Ectodermal cell (in vitro differentiated cells): ENCODE measurements around the gene GNLY.
"Not testable (repeated sequence)": the region's sequence is repeated elsewhere in the genome, so short reads cannot be mapped to it uniquely, and the experiment has no call there.

Source experiments
- H3K27ac ChIP-seq: 2 replicates; pipeline ENCODE4 v1.7.0; 2013; ENCODE audit warnings: mild to moderate bottlenecking, low read depth, low read length; ENCODE audit not compliant: insufficient read depth, poor library complexity, severe bottlenecking
- H3K27me3 ChIP-seq: 2 replicates; pipeline ENCODE4 v1.7.0; 2013; ENCODE audit warnings: mild to moderate bottlenecking, low read length; ENCODE audit not compliant: insufficient read depth, control insufficient read depth, poor library complexity, severe bottlenecking
- H3K36me3 ChIP-seq: one replicate; pipeline ENCODE4 v1.7.0; 2013; ENCODE audit warnings: low read length; ENCODE audit not compliant: control insufficient read depth, insufficient read depth
- H3K4me1 ChIP-seq: one replicate; pipeline ENCODE4 v1.7.0; 2013; ENCODE audit warnings: low read length; ENCODE audit not compliant: control insufficient read depth, insufficient read depth
- H3K4me3 ChIP-seq: 2 replicates; pipeline ENCODE4 v1.7.0; 2013; ENCODE audit warnings: low read depth, low read length, control low read depth; ENCODE audit not compliant: insufficient read depth
- H3K9me3 ChIP-seq: 2 replicates; pipeline ENCODE4 v1.7.0; 2013; ENCODE audit warnings: mild to moderate bottlenecking, low read length, moderate library complexity; ENCODE audit not compliant: control insufficient read depth
- WGBS, 2 experiments: methylation state at CpG; one replicate each; pipeline ENCODE4 v1.1.7; 2013; ENCODE audit warnings: missing lambda C conversion rate in 2 of 2; 5-methylcytosine and 5-hydroxymethylcytosine counted together

Gene GNLY

GRCh38 chr2:85706599-85707296 is 12.6 kb downstream of the GNLY start:
- WGBS, 2 experiments: 92 to 93% methylated on average over 10 of the region's 10 CpGs
- no peaks in the 10 kb centered on the region for H3K36me3 ChIP-seq

GRCh38 chr2:85707304-85707703 is 13.1 kb downstream of the GNLY start:
- Histone ChIP-seq H3K4me3 (no peak overlapping the region), H3K4me1 (no peaks in the 10 kb centered on the region), H3K27ac (no peak overlapping the region), H3K27me3 (peaks cover 8% of the 10 kb centered on the region), H3K36me3 (no peaks in the 10 kb centered on the region), H3K9me3 (no peaks in the 10 kb centered on the region)
- 16 to 21% methylated on average over 10 of the region's 10 CpGs for WGBS, 2 experiments

More at GRCh38 chr2:85706599-85707296, 12.6 kb downstream of the GNLY start:
- no peak overlapping the region for H3K4me3 ChIP-seq
- H3K9me3 ChIP-seq: no peaks in the 10 kb centered on the region
- H3K27me3 ChIP-seq: peaks cover 8% of the 10 kb centered on the region
- no peak overlapping the region for H3K27ac ChIP-seq
- H3K4me1 ChIP-seq: no peaks in the 10 kb centered on the region

GRCh38 chr2:85708641-85709040 is 14.5 kb downstream of the GNLY start:
- no peak overlapping the region for H3K4me3 ChIP-seq
- WGBS, 2 experiments: 90 to 91% methylated on average over 1 of the region's 1 CpG
- no peaks in the 10 kb centered on the region for H3K36me3 ChIP-seq
- no peak overlapping the region for H3K27ac ChIP-seq
- peaks cover 8% of the 10 kb centered on the region for H3K27me3 ChIP-seq
- no peaks in the 10 kb centered on the region for H3K9me3 ChIP-seq
- no peaks in the 10 kb centered on the region for H3K4me1 ChIP-seq

- H3K9me3 ChIP-seq: no peaks in the 10 kb centered on the region
- H3K36me3 ChIP-seq: no peaks in the 10 kb centered on the region
- H3K27ac ChIP-seq: no peak overlapping the region
- no peak overlapping the region for H3K4me3 ChIP-seq
- WGBS, 2 experiments: 94 to 95% methylated on average over 4 of the region's 4 CpGs
- peaks cover 8% of the 10 kb centered on the region for H3K27me3 ChIP-seq
- no peaks in the 10 kb centered on the region for H3K4me1 ChIP-seq
Observed at GRCh38 chr2:85709401-85709811, 15.2 kb downstream of the GNLY start.

- Histone ChIP-seq H3K4me1 (no peaks in the 10 kb centered on the region), H3K27ac (no peak overlapping the region), H3K4me3 (no peak overlapping the region), H3K27me3 (peaks cover 8% of the 10 kb centered on the region), H3K36me3 (no peaks in the 10 kb centered on the region), H3K9me3 (no peaks in the 10 kb centered on the region)
- 90 to 92% methylated on average over 19 of the region's 19 CpGs for WGBS, 2 experiments
Observed at GRCh38 chr2:85710687-85711577, 16.8 kb downstream of the GNLY start.

GRCh38 chr2:85711578-85712060 is 17.5 kb downstream of the GNLY start:
- WGBS, 2 experiments: 93% methylated on average over 8 of the region's 8 CpGs
- Histone ChIP-seq H3K36me3 (no peaks in the 10 kb centered on the region), H3K4me1 (no peaks in the 10 kb centered on the region), H3K9me3 (no peaks in the 10 kb centered on the region), H3K4me3 (no peak overlapping the region), H3K27me3 (peaks cover 8% of the 10 kb centered on the region), H3K27ac (no peak overlapping the region)

GRCh38 chr2:85712336-85712735 is 18.2 kb downstream of the GNLY start:
- no peak overlapping the region for H3K27ac ChIP-seq
- no peaks in the 10 kb centered on the region for H3K9me3 ChIP-seq
- peaks cover 8% of the 10 kb centered on the region for H3K27me3 ChIP-seq
- 94 to 95% methylated on average over 15 of the region's 15 CpGs for WGBS, 2 experiments
- peaks cover 3% of the 10 kb centered on the region for H3K4me1 ChIP-seq
- no peak overlapping the region for H3K4me3 ChIP-seq
- H3K36me3 ChIP-seq: no peaks in the 10 kb centered on the region

- no peak overlapping the region for H3K27ac ChIP-seq
- H3K4me1 ChIP-seq: peaks cover 8% of the 10 kb centered on the region
- H3K4me3 ChIP-seq: no peak overlapping the region
- no peaks in the 10 kb centered on the region for H3K36me3 ChIP-seq
- peaks cover 1% of the 10 kb centered on the region for H3K27me3 ChIP-seq
- WGBS, 2 experiments: 86 to 91% methylated on average over 9 of the region's 9 CpGs
- no peaks in the 10 kb centered on the region for H3K9me3 ChIP-seq
Observed at GRCh38 chr2:85712849-85713612, 18.9 kb downstream of the GNLY start.

- no peaks in the 10 kb centered on the region for H3K36me3 ChIP-seq
- H3K27ac ChIP-seq: no peak overlapping the region
- H3K4me1 ChIP-seq: peaks cover 8% of the 10 kb centered on the region
- H3K9me3 ChIP-seq: no peaks in the 10 kb centered on the region
- H3K4me3 ChIP-seq: no peak overlapping the region
- H3K27me3 ChIP-seq: no peaks in the 10 kb centered on the region
- WGBS, 2 experiments: 96 to 97% methylated on average over 5 of the region's 5 CpGs
Observed at GRCh38 chr2:85713836-85714235, 19.7 kb downstream of the GNLY start.

- not testable (repeated sequence) for H3K4me3 ChIP-seq, H3K36me3 ChIP-seq, H3K27ac ChIP-seq, H3K4me1 ChIP-seq, H3K27me3 ChIP-seq, H3K9me3 ChIP-seq
- whole genome bisulfite sequencing, 2 experiments: 91 to 92% methylated on average over 7 of the region's 7 CpGs
Observed at GRCh38 chr2:85714421-85714820, 20.3 kb downstream of the GNLY start.
